ENCODE measurements around the gene SLC22A5. TPM values are rescaled to one million over a fixed set of nuclear protein-coding genes. Genes with fewer than 3 reads are reported as not detected.
"Not testable (repeated sequence)": the region's sequence is repeated elsewhere in the genome, so short reads cannot be mapped to it uniquely, and the experiment has no call there.

The SLC22A5 gene
- total RNA-seq, 1 experiment from 2014 or later = 0.47 TPM

- no peaks in the 10 kb centered on the region for H3K27me3 ChIP-seq
- no peaks in the 10 kb centered on the region for H3K36me3 ChIP-seq
- no peak overlapping the region for H3K4me3 ChIP-seq
- H3K9me3 ChIP-seq (replicated peaks) = no peaks in the 10 kb centered on the region
- H3K27ac ChIP-seq = peak overlapping the region; percentile 42
- DNase-seq = peak; percentile 55 to 66
- peaks cover 45% of the 10 kb centered on the region for H3K4me1 ChIP-seq
Measured at GRCh38 chr5:132428484-132429462, 59.3 kb downstream of the SLC22A5 start.

DNA sequence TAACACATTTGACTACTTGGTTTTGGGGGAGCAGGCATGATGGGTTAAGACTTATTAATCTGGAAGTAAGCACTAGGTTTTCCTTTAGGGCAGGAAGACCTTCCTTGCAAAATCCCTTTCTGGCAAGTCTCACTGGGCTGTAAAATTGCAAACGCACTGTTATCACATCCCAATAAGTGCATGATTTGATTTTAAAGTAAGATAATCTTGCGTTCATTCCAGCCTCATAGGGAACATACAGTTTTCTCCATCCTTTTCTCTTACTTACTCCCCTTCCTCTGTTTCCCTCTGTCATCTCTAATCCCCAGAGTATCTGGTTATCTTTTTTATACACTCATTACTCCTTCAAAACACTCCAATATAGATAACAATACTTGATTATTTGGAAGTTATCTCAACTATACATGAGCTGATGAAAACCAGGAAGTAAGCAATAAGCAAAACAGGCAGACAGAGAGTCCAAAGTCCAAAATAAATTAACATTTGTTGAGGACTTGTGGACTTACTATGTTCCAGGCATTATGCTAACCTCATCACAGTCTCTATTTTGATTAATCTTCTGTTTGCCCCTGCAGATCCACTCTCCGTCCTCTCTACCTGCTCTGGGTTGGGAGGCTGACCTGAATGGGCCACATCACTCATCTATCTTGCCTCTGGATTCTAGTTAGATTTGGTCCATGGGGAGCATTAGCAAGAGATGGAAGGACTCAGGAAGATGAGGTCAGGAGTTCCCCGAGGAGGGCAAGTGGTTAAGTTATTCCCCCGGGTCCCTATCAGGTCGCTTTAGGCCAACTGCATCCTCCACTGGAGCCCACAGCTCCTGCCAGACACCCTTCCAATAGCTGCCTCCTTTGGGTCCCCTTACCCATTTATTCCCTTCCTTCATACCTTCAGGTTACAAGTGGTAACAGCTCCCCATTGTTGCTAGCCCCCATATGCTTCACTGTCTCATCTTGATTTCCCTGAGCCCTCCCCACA is 60.2 kb downstream of the SLC22A5 start:
- Histone ChIP-seq H3K27ac (peak overlapping the region; percentile 26), H3K36me3 (no peaks in the 10 kb centered on the region), H3K4me1 (peaks cover 45% of the 10 kb centered on the region), H3K9me3 (replicated peaks) (no peaks in the 10 kb centered on the region), H3K27me3 (no peaks in the 10 kb centered on the region), H3K4me3 (no peak overlapping the region)
- DNase-seq = no peak

GRCh38 chr5:132430746-132431145 is 61.2 kb downstream of the SLC22A5 start:
- H3K4me1 ChIP-seq = peaks cover 41% of the 10 kb centered on the region
- H3K4me3 ChIP-seq = no peak overlapping the region
- H3K27me3 ChIP-seq = no peaks in the 10 kb centered on the region
- no peak overlapping the region for H3K27ac ChIP-seq
- H3K36me3 ChIP-seq = no peaks in the 10 kb centered on the region
- no peak for DNase-seq
- no peaks in the 10 kb centered on the region for H3K9me3 ChIP-seq (replicated peaks)

GRCh38 chr5:132431632-132432031 is 62.1 kb downstream of the SLC22A5 start:
- Histone ChIP-seq H3K27ac (no peak overlapping the region), H3K36me3 (no peaks in the 10 kb centered on the region), H3K4me1 (peaks cover 32% of the 10 kb centered on the region), H3K9me3 (replicated peaks) (no peaks in the 10 kb centered on the region), H3K27me3 (no peaks in the 10 kb centered on the region), H3K4me3 (no peak overlapping the region)
- DNase-seq = no peak

DNA sequence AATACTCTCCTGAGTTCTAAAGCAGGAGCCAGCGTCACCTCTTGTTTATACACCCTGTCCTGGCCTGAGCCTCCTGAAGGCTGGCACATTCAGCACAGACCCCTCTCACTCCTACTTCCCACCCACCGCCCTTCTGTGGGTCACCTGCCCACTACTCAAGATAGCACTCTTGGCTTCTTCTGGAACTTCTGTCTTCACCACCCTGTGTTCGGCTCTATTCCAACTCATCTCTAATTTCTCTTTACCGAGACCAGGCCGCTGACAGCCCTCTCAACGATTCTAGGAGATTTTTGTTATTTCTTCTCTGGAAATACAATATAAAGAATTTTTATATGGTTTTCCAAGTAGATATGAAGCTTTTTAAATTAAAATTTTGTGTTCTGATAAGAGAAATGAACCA is 63.6 kb downstream of the SLC22A5 start:
- Histone ChIP-seq H3K27me3 (no peaks in the 10 kb centered on the region), H3K27ac (no peak overlapping the region), H3K4me3 (no peak overlapping the region), H3K36me3 (no peaks in the 10 kb centered on the region), H3K9me3 (replicated peaks) (no peaks in the 10 kb centered on the region), H3K4me1 (peaks cover 17% of the 10 kb centered on the region)
- no peak for DNase-seq

DNA sequence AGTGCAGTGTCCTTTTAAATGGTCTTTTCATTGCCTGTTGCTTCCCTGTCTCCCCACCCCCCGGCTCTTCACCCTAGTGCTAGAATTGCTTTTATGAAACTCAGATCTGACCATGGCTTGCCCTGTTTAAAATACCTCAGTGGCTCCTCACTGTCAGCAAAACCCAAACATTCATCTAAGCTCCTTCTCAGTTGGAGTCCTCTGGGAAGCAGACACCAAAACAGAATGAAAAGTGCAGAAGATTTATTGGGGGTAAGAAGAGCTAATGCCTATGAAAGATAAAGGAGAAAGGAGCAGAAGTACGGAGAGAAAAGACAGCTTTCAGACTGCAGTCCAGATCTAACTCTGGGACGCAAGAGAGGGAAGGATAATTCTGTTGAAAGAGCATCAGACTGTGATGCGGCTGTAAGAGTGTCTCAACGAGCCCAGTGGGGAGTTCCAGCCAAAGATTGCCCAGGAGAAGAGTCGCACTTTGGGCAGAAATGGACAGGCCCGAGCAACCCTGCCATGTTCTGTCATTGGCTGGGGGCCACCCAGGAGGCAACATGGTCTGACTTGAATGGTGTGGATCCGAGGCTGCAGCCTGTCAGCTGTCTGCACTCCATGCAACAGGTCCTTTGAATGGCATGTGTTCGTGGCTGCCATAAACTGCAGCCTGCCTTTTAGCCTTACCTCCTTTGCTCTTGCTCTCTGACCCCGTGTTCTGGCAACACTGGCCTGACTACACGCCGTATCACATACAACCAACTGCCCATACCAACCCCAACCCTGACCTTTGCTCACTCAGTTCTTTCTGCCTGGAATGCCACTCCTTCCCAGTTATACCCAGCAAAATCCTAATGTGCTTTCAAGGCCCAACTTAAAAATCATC is 65.1 kb downstream of the SLC22A5 start:
- no peak overlapping the region for H3K4me3 ChIP-seq
- peaks cover 4% of the 10 kb centered on the region for H3K4me1 ChIP-seq
- DNase-seq = no peak
- H3K27me3 ChIP-seq = no peaks in the 10 kb centered on the region
- H3K27ac ChIP-seq = no peak overlapping the region
- no peaks in the 10 kb centered on the region for H3K9me3 ChIP-seq (replicated peaks)
- no peaks in the 10 kb centered on the region for H3K36me3 ChIP-seq

DNA sequence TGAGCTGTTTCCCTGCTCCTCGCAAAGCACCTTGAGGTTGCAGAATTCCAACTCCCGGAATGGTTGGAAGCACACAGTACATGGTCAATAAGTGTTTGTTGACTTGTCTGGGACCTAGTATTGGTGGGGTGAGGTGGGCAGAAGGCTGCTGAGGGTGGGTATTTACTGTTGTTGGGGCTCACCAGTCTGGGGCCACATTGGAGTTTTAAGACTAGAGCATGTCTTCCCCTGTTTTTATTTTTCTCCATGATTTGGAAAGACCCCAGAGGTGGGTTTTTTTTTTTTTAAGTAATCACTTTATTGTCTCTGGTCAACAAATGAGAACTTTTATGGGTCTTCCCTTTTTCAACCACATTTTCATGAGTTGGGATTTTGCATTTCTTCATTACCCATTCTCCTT is 65.9 kb downstream of the SLC22A5 start:
- Histone ChIP-seq H3K9me3 (replicated peaks) (no peaks in the 10 kb centered on the region), H3K27me3 (no peaks in the 10 kb centered on the region), H3K4me1 (peaks cover 6% of the 10 kb centered on the region; the same call in 1 of the 2 replicates), H3K36me3 (no peaks in the 10 kb centered on the region), H3K4me3 (no peak overlapping the region), H3K27ac (no peak overlapping the region)
- no peak for DNase-seq

DNA sequence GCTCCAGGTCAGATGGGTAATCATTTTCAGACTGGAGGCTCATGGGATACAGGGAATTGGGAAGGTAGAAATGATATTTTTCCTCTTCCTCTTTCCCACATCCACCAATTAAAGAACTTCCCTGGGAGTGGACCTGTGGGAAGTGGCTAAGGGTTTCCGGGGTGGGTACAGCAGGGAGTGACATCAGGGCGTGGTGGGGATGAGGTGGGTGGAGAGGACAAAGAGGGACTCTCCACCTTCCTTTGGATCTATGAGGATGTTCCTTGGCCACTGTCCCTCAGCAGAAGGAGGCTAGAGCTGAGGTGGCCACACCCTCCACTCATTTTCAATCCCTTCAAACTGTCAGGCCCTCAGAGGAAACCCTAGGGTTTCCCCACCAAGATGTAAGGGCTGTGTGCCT is 66.4 kb downstream of the SLC22A5 start:
- DNase-seq = no peak
- Histone ChIP-seq H3K9me3 (replicated peaks) (no peaks in the 10 kb centered on the region), H3K27me3 (no peaks in the 10 kb centered on the region), H3K4me3 (no peak overlapping the region), H3K36me3 (no peaks in the 10 kb centered on the region), H3K27ac (no peak overlapping the region), H3K4me1 (peaks cover 6% of the 10 kb centered on the region; the same call in 1 of the 2 replicates)

GRCh38 chr5:132436936-132437335 is 67.4 kb downstream of the SLC22A5 start:
- Histone ChIP-seq H3K4me3 (no peak overlapping the region), H3K27me3 (no peaks in the 10 kb centered on the region), H3K27ac (no peak overlapping the region), H3K36me3 (no peaks in the 10 kb centered on the region), H3K4me1 (peaks cover 6% of the 10 kb centered on the region; the same call in 1 of the 2 replicates), H3K9me3 (replicated peaks) (no peaks in the 10 kb centered on the region)
- no peak for DNase-seq

DNA sequence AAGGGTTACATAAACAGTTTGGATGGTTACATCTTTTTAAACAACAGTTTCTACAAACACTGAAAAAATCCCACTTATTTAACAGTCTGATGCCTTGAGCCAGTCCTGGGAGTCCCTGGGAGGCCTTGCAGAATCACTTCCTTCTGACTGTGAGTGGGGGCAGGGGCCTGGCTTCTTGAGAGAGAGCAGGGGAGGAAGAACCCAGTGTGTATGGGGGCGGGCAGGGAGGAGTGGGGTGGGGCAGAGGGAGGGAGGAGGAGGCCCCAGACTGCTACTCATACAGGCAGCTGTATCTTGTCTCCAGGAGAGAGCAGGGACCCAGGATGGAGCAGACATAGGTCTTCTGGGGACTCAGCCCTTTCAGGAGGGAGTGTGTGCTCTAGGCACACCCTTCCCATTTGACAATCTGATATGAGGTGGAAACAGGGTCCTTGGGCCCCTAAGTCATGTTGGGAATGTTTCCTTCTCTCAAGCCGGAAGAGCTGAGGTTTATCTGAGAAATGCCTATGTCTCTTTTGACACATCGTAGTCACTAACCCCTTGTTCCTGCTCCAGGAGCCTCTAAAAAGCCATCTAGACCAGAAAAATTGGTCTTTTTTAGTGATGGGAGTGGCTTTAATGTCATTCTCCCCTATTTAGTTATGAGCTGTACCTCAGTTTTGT is 68.2 kb downstream of the SLC22A5 start:
- Histone ChIP-seq H3K4me1 (peaks cover 6% of the 10 kb centered on the region; the same call in 1 of the 2 replicates), H3K36me3 (no peaks in the 10 kb centered on the region), H3K27me3 (no peaks in the 10 kb centered on the region), H3K27ac (no peak overlapping the region), H3K9me3 (replicated peaks) (no peaks in the 10 kb centered on the region), H3K4me3 (no peak overlapping the region)
- DNase-seq = no peak

- not testable (repeated sequence) for H3K4me3 ChIP-seq; H3K4me1 ChIP-seq; H3K27ac ChIP-seq; H3K27me3 ChIP-seq; H3K36me3 ChIP-seq; DNase-seq; H3K9me3 ChIP-seq (replicated peaks)
Measured at GRCh38 chr5:132438267-132438645, 68.7 kb downstream of the SLC22A5 start.

DNA sequence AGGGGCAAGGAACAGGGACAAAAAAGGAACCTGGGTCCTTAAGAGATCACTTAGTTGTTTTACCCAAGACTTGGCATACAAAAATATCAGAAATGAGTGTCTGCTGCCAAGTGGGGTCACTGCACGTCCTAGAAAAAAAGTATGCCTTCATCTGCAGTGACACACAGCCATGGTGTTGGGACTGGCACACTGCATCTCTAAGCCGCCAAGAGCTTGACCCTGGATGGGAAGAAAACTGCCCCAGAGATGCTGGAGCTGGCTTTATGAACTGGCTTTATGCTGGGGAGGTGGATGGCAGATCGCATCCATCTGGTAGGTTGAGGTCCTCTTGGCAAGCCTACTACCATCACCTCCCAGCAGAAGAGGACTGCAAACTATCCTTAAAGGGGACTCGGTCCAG is 69.4 kb downstream of the SLC22A5 start:
- Histone ChIP-seq H3K27ac (no peak overlapping the region), H3K36me3 (no peaks in the 10 kb centered on the region), H3K4me3 (no peak overlapping the region), H3K4me1 (peaks cover 6% of the 10 kb centered on the region; the same call in 1 of the 2 replicates), H3K9me3 (replicated peaks) (no peaks in the 10 kb centered on the region), H3K27me3 (no peaks in the 10 kb centered on the region)
- no peak for DNase-seq

DNA sequence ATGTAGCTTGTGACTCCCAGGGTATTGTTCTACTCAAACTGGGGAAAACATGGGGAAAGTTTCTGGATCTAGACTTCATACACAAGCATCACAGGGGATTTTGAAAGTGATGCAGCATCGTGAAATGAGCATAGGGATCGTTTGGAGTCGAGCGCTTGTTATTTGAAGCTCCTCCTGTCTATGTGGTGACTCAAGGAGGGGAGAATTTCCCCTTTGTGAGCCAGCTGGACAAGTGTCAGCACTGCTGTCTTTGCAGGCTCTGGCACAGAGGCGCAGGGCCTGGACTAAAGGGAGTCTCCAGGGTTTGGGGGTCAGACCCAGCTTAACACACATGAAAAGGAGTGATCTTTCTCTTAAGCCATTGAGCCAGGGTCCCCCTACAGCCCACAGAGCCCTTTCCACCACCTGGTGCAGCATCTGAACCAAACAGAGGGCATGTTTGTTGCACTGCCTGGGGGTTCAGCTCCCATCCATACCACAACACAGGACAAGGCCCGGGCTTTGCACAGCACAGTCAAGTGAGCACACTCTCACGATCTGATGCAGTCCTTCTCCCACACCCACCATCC is 70.1 kb downstream of the SLC22A5 start:
- Histone ChIP-seq H3K9me3 (replicated peaks) (no peaks in the 10 kb centered on the region), H3K36me3 (no peaks in the 10 kb centered on the region), H3K27ac (no peak overlapping the region), H3K4me1 (peaks cover 6% of the 10 kb centered on the region; the same call in 1 of the 2 replicates), H3K4me3 (no peak overlapping the region), H3K27me3 (no peaks in the 10 kb centered on the region)
- peak; percentile 52 to 68 for DNase-seq

All from SJCRH30 (cell line).